Subcutaneous abdominal adipose tissue (tissue), 5 donors: ENCODE measurements around the gene GRAMD2A.

Experiments
- H3K27ac ChIP-seq: one replicate; pipeline ENCODE4 v1.7.0; 2013; ENCODE audit warnings: low read depth, mild to moderate bottlenecking, inconsistent platforms, low read length, moderate library complexity
- H3K27me3 ChIP-seq, 5 donors: one replicate each; pipeline ENCODE4 v1.7.0; 2013; ENCODE audit warnings: low read length in 5 of 5, inconsistent platforms in 1 of 5; ENCODE audit not compliant: control insufficient read depth in 5 of 5, insufficient read depth in 4 of 5
- H3K36me3 ChIP-seq, 5 donors: one replicate each; pipeline ENCODE4 v1.7.0; 2013; ENCODE audit warnings: low read length in 5 of 5; ENCODE audit not compliant: control insufficient read depth in 5 of 5, insufficient read depth in 5 of 5
- H3K4me1 ChIP-seq, 5 donors: one replicate each; pipeline ENCODE4 v1.7.0; 2013; ENCODE audit warnings: low read length in 5 of 5, mild to moderate bottlenecking in 3 of 5, moderate library complexity in 1 of 5; ENCODE audit not compliant: control insufficient read depth in 5 of 5, insufficient read depth in 5 of 5
- H3K4me3 ChIP-seq, 5 donors: one replicate each; pipeline ENCODE4 v1.7.0; 2013; ENCODE audit warnings: low read length in 5 of 5, low read depth in 1 of 5
- H3K9ac ChIP-seq, 5 donors: one replicate each; pipeline ENCODE4 v1.7.0; 2013; ENCODE audit warnings: low read length in 5 of 5, mild to moderate bottlenecking in 4 of 5, moderate library complexity in 3 of 5
- H3K9me3 ChIP-seq, 5 donors: one replicate each; pipeline ENCODE4 v1.7.0; 2013; ENCODE audit warnings: low read length in 5 of 5; ENCODE audit not compliant: control insufficient read depth in 5 of 5
- donor health status: healthy.
- donor health status: healthy.
- donor health status: healthy.
- donor health status: healthy.
- donor health status: healthy.

Gene GRAMD2A

DNA sequence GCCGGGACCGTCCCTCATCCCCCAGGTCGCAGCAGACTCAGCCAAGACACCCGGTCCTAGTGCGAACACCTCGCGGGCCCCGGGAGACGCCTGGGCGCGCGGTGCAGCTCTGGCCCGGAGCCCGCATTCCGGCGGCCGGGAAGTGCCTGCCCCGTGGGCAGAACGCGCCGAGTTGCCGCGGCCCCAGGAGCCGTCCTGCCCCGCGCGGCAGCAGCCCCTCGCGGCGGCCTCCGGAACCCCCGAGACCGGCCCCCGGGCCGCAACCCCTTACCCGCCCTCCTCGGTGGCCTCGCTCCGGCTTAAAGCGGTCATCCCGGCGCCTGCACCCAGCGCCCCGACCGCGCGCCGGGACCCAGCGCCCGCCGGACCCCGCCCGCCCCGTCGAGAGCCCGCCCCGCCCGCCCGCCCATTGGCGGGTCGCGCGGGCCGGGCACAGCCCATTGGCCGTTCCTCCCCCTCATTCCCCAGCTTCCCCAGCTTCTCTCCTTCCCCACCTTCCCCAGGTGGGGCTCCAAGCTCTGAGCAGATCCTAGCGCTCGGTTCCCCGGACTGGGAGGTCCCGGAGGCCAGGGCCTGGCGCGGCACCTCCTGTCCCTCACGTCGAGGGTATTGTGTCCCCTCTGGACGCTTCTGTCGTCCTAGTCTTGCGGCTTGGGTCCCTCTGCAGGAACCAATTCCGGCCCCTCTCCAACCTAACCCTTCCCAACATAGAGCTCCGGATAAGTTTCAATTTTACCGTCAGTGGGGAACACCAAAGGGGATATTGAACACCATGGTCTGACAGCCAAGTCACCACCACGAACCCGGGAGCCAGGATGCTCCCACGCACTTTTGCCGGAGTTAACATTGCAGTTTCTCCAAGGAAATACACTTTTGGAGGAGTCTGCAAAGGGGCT, at the start of gene GRAMD2A:
TSS of gene GRAMD2A (minus strand) at position 328 of the 896 bp plus-strand sequence.
- no peak within 1 kb of the TSS for H3K27ac ChIP-seq
- H3K9ac ChIP-seq = no peak within 1 kb of the TSS
- H3K27me3 ChIP-seq = peaks cover 10 to 22% (median 20%) of the 10 kb centered on the region in 5 donors
- peak within 1 kb of the TSS in 4 of 5 donors; percentile 34 to 59 (median 49) for H3K4me3 ChIP-seq
- H3K4me1 ChIP-seq = peaks cover 2 to 35% (median 18%) of the 10 kb centered on the region in 5 donors
- no peaks in the 10 kb centered on the region for H3K9me3 ChIP-seq
- H3K36me3 ChIP-seq = peaks cover 0 to 43% (median 37%) of the 10 kb centered on the region in 5 donors

- Histone ChIP-seq H3K4me1 (peaks cover 0 to 1% (median 0%) of the 10 kb centered on the region in 5 donors), H3K36me3 (peaks cover 46 to 79% (median 56%) of the 10 kb centered on the region in 5 donors), H3K27me3 (no peaks in the 10 kb centered on the region), H3K9me3 (no peaks in the 10 kb centered on the region), H3K4me3 (no peak overlapping the region), H3K9ac (peak overlapping the region in 1 of 5 donors; percentile 30), H3K27ac (no peak overlapping the region)
Observed at GRCh38 chr15:72242775-72243370, 45.3 kb upstream of the GRAMD2A start.

- Histone ChIP-seq H3K36me3 (peaks cover 38 to 62% (median 48%) of the 10 kb centered on the region in 5 donors), H3K4me1 (peaks cover 0 to 9% (median 3%) of the 10 kb centered on the region in 5 donors), H3K9me3 (no peaks in the 10 kb centered on the region), H3K27me3 (no peaks in the 10 kb centered on the region), H3K9ac (no peak overlapping the region), H3K27ac (no peak overlapping the region), H3K4me3 (no peak overlapping the region)
Observed at GRCh38 chr15:72239652-72240051, 42.1 kb upstream of the GRAMD2A start.

GRCh38 chr15:72238586-72238985, 41.0 kb upstream of the GRAMD2A start:
- H3K4me1 ChIP-seq = peaks cover 0 to 9% (median 3%) of the 10 kb centered on the region in 5 donors
- no peak overlapping the region for H3K27ac ChIP-seq
- peaks cover 28 to 52% (median 39%) of the 10 kb centered on the region in 5 donors for H3K36me3 ChIP-seq

DNA sequence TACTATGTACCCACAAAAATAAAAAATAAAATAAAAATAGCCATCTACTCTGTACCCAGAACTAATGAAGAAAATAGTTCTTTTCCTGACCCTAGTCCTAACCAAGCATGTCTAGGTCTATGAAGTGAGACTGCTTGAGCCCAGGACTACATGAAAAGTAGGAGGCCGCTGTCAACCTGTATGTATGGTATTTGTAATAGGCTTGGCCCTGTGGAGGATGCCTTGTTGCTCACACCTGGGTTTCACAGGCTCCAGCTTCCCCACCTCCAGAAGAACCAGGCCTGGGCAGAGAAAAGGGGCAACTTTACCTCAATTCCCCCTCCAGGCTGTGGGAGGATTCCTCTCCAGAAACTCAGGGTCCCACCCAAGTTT, 40.3 kb upstream of the GRAMD2A start:
- peaks cover 0 to 9% (median 3%) of the 10 kb centered on the region in 5 donors for H3K4me1 ChIP-seq
- H3K4me3 ChIP-seq = no peak overlapping the region
- H3K9me3 ChIP-seq = no peaks in the 10 kb centered on the region
- no peaks in the 10 kb centered on the region for H3K27me3 ChIP-seq
- H3K9ac ChIP-seq = peak overlapping the region in 1 of 5 donors; percentile 50
- no peak overlapping the region for H3K27ac ChIP-seq
- H3K36me3 ChIP-seq = peaks cover 23 to 44% (median 33%) of the 10 kb centered on the region in 5 donors

More at GRCh38 chr15:72238586-72238985, 41.0 kb upstream of the GRAMD2A start:
- Histone ChIP-seq H3K9me3 (no peaks in the 10 kb centered on the region), H3K4me3 (no peak overlapping the region), H3K9ac (no peak overlapping the region), H3K27me3 (no peaks in the 10 kb centered on the region)

DNA sequence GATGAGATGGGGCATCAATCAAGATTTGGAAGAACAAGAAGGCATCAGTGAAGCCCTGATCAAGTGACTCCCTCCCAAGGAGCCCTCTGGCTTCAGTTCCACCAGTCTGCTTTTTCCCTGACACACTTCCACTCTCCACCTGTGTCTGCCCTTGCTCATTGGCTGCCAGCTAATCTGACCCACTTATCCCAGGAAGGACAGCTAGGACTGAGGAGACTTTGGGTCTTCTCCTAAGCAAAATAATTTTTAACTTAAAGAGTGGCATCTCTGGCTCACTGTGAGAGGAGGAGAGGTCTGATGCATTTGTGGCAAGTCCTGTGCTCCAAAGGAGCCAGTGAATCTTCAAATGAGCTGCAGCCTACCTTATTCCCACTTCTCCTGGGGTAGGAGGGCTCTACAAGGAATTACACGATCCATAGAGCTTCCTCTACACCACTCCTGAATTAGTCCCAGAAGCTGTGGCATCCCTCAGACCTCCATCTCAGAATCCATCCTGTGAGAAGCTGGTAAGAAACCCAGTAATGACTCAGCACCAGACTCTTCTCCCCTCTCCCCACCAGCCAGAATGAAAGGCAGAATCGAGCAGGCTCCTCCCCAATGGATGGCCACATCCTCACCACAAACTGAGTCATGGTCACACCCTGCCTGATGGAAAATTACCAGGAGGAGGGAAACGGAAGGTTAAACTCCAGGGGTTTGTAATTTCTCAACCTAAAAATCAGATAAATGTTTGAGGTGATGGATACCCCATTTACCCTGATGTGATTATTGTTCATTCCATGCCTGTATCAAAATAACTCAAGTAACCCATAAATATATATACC, 39.7 kb upstream of the GRAMD2A start:
- peak overlapping the region in 1 of 5 donors; percentile 4 for H3K4me3 ChIP-seq
- peak overlapping the region; percentile 17 for H3K27ac ChIP-seq

DNA sequence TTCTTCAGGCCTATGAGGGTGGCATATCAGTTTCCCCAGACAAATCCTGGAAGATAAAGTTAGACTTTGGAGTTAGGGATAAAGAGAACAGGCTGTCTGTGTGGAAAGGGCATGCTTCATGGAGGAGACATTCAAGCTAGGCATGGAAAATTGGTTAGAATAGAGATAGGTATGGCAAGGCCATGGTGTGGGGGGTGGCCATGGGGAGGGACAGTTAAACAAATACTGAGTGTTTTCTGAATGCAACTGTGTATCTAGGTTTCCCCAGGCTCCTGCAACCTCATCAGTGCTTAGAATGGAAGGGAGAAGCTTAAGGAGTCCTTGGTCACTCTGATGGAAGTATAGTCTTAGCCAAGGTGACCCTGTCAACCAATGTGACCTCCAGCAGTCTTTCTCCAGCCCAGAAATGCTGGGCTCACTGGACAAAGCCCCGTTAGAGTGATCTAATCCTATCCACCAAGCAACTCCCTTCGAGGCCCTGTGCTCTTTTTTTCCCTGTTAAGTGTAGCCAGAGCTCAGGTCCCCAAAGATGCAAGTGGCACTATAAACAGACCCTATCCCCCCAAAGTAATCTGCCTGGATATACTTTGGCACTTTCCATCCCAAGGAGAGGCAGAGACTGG, 38.9 kb upstream of the GRAMD2A start:
- no peaks in the 10 kb centered on the region for H3K27me3 ChIP-seq
- no peaks in the 10 kb centered on the region for H3K9me3 ChIP-seq
- H3K27ac ChIP-seq = peak overlapping the region; percentile 17
- H3K9ac ChIP-seq = no peak overlapping the region
- H3K36me3 ChIP-seq = peaks cover 15 to 31% (median 20%) of the 10 kb centered on the region in 5 donors
- peaks cover 2 to 21% (median 14%) of the 10 kb centered on the region in 5 donors for H3K4me1 ChIP-seq
- no peak overlapping the region for H3K4me3 ChIP-seq

More for the DNA sequence above, 39.7 kb upstream of the GRAMD2A start:
- Histone ChIP-seq H3K27me3 (no peaks in the 10 kb centered on the region), H3K9me3 (no peaks in the 10 kb centered on the region), H3K36me3 (peaks cover 17 to 38% (median 27%) of the 10 kb centered on the region in 5 donors), H3K9ac (peak overlapping the region in 1 of 5 donors; percentile 50), H3K4me1 (peaks cover 2 to 14% (median 7%) of the 10 kb centered on the region in 5 donors)

GRCh38 chr15:72235298-72235697, 37.7 kb upstream of the GRAMD2A start:
- no peaks in the 10 kb centered on the region for H3K9me3 ChIP-seq

GRCh38 chr15:72233769-72234168, 36.2 kb upstream of the GRAMD2A start:
- Histone ChIP-seq H3K36me3 (peaks cover 0 to 6% (median 2%) of the 10 kb centered on the region in 5 donors), H3K4me1 (peaks cover 4 to 43% (median 33%) of the 10 kb centered on the region in 5 donors), H3K9ac (no peak overlapping the region), H3K27ac (no peak overlapping the region), H3K4me3 (no peak overlapping the region), H3K27me3 (no peaks in the 10 kb centered on the region), H3K9me3 (no peaks in the 10 kb centered on the region)

More at GRCh38 chr15:72235298-72235697, 37.7 kb upstream of the GRAMD2A start:
- Histone ChIP-seq H3K36me3 (peaks cover 5 to 19% (median 8%) of the 10 kb centered on the region in 5 donors), H3K4me3 (no peak overlapping the region), H3K9ac (no peak overlapping the region), H3K27ac (no peak overlapping the region), H3K27me3 (no peaks in the 10 kb centered on the region), H3K4me1 (peaks cover 2 to 30% (median 22%) of the 10 kb centered on the region in 5 donors)
